ENCODE results near the gene MCF2.

- TF ChIP-seq EP300 (IDR thresholded peaks at IDR 0.05) = no peak
- TF ChIP-seq POLR2A (IDR thresholded peaks at IDR 0.05) = no peak
- TF ChIP-seq CTCF (IDR thresholded peaks at IDR 0.05) = no peak
Measured at GRCh38 chrX:139708067-139708466, at the start of gene MCF2.
